Gastroesophageal sphincter (tissue), 4 donors: ENCODE data around the gene TRIM32. TPM values are rescaled to one million over a fixed set of nuclear protein-coding genes. Genes with fewer than 3 reads are reported as not detected.
"Not testable (repeated sequence)": the region's sequence is repeated elsewhere in the genome, so short reads cannot be mapped to it uniquely, and the experiment has no call there.

Experiments used
- ATAC-seq: fragments of 150-250 bp; one replicate; pipeline ENCODE4 v1.9.1; 2016; ENCODE audit warnings: mild to moderate bottlenecking, moderate library complexity
- H3K27ac ChIP-seq, 4 donors: fragments of 200-600 bp; sonication (generic) in 3 of 4; 1 replicate in 3 of 4; 2 replicates in 1 of 4; pipeline ENCODE4 v1.5.1; 2016 to 2019
- H3K27me3 ChIP-seq: fragments of 200-600 bp; sonication (generic); one replicate; pipeline ENCODE4 v1.5.1; 2019
- H3K36me3 ChIP-seq, 2 donors: fragments of 200-600 bp; sonication (generic); one replicate each; pipeline ENCODE4 v1.5.1; 2019; ENCODE audit warnings: control low read depth in 1 of 2
- H3K4me1 ChIP-seq, 3 donors: fragments of 200-600 bp; sonication (generic); 1 replicate in 2 of 3; 2 replicates in 1 of 3; pipeline ENCODE4 v1.5.1; 2016 to 2019; ENCODE audit warnings: control low read depth in 2 of 3
- H3K4me3 ChIP-seq, 2 donors: fragments of 200-600 bp; sonication (generic); one replicate each; pipeline ENCODE4 v1.5.1; 2019; ENCODE audit warnings: mild to moderate bottlenecking in 1 of 2, moderate library complexity in 1 of 2
- H3K9me3 ChIP-seq, 3 donors: fragments of 200-600 bp; sonication (generic); one replicate each; pipeline ENCODE4 v1.5.1; 2017 to 2019; ENCODE audit warnings: control low read depth in 2 of 3
- EP300 ChIP-seq: sonication (generic); formaldehyde crosslinking; IDR thresholded peaks from one replicate; pipeline ENCODE4 v1.6.1; 2017; ENCODE audit warnings: antibody characterized with exemption, mild to moderate bottlenecking
- POLR2A ChIP-seq, 2 donors: fragments of 450-650 bp; IDR thresholded peaks; one replicate each; pipeline ENCODE4 v1.6.1; 2017; ENCODE audit warnings: antibody characterized with exemption in 2 of 2, mild to moderate bottlenecking in 2 of 2, moderate library complexity in 1 of 2
- POLR2AphosphoS5 ChIP-seq: sonication (generic); formaldehyde crosslinking; IDR thresholded peaks from one replicate; pipeline ENCODE4 v1.6.1; 2017; ENCODE audit warnings: antibody characterized with exemption
- WGBS, 2 donors: methylation state at CpG; one replicate each; pipeline ENCODE4 v1.1.5; 2018; ENCODE audit warnings: low coverage in 1 of 2; 5-methylcytosine and 5-hydroxymethylcytosine counted together
- total RNA-seq, 4 donors: library from RNA; depleted of rRNA; stranded (reverse); fragments of >200 nt; gene quantifications; one replicate each; pipeline ENCODE4 v1.1.0, GENCODE V29; 2016
- TF ChIP-seq, protein P1 (sequence below), 4 experiments: fragments of 200-600 bp in 2 of 4; fragments of 450-650 bp in 2 of 4; sonication (generic) in 1 of 4; IDR thresholded peaks; one replicate each; pipeline ENCODE4 v1.5.1; 2017 to 2019; ENCODE audit warnings: antibody characterized with exemption in 4 of 4, mild to moderate bottlenecking in 2 of 4, moderate library complexity in 2 of 4

TRIM32 gene
- total RNA-seq, 4 donors from 2014 or later = 18.5 to 25.7 (median 23.1) TPM

GRCh38 chr9:116687754-116688135 lies 640 bp downstream of the TRIM32 start:
- H3K4me3 ChIP-seq = peak overlapping the region; percentile 55 to 81
- WGBS, 2 donors = 2 to 11% methylated on average over 7 of the region's 7 CpGs
- H3K36me3 ChIP-seq = no peaks in the 10 kb centered on the region
- H3K27ac ChIP-seq = peak overlapping the region in 3 of 4 donors; percentile 86 to 88 (median 88)
- TF ChIP-seq, protein P1, sequence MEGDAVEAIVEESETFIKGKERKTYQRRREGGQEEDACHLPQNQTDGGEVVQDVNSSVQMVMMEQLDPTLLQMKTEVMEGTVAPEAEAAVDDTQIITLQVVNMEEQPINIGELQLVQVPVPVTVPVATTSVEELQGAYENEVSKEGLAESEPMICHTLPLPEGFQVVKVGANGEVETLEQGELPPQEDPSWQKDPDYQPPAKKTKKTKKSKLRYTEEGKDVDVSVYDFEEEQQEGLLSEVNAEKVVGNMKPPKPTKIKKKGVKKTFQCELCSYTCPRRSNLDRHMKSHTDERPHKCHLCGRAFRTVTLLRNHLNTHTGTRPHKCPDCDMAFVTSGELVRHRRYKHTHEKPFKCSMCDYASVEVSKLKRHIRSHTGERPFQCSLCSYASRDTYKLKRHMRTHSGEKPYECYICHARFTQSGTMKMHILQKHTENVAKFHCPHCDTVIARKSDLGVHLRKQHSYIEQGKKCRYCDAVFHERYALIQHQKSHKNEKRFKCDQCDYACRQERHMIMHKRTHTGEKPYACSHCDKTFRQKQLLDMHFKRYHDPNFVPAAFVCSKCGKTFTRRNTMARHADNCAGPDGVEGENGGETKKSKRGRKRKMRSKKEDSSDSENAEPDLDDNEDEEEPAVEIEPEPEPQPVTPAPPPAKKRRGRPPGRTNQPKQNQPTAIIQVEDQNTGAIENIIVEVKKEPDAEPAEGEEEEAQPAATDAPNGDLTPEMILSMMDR (IDR thresholded peaks at IDR 0.05) = no peak
- TF ChIP-seq POLR2A (IDR thresholded peaks at IDR 0.05) = no peak
- no peak for TF ChIP-seq POLR2AphosphoS5
- no peak for TF ChIP-seq EP300
- no peaks in the 10 kb centered on the region for H3K9me3 ChIP-seq
- peaks cover 8 to 63% (median 14%) of the 10 kb centered on the region in 3 donors for H3K4me1 ChIP-seq
- ATAC-seq = peak; percentile 10
- no peaks in the 10 kb centered on the region for H3K27me3 ChIP-seq

- no peak for TF ChIP-seq POLR2A (IDR thresholded peaks at IDR 0.05)
- no peak for TF ChIP-seq POLR2AphosphoS5
- TF ChIP-seq, protein P1 (IDR thresholded peaks at IDR 0.05) = no peak
- no peak for TF ChIP-seq EP300
- ATAC-seq = no peak
- Histone ChIP-seq H3K4me1 (peaks cover 12 to 75% (median 25%) of the 10 kb centered on the region in 3 donors), H3K36me3 (no peaks in the 10 kb centered on the region), H3K9me3 (no peaks in the 10 kb centered on the region), H3K27me3 (no peaks in the 10 kb centered on the region), H3K27ac (no peak overlapping the region), H3K4me3 (peak overlapping the region in 1 of 2 donors; percentile 81)
- 74 to 79% methylated on average over 2 to 3 of the region's 3 CpGs for WGBS, 2 donors
These were observed 1.8 kb downstream of the TRIM32 start for GRCh38 chr9:116688806-116689485.

GRCh38 chr9:116689486-116690032 lies 2.5 kb downstream of the TRIM32 start:
- Histone ChIP-seq H3K4me3 (no peak overlapping the region), H3K4me1 (peaks cover 12 to 77% (median 26%) of the 10 kb centered on the region in 3 donors), H3K27ac (no peak overlapping the region), H3K9me3 (no peaks in the 10 kb centered on the region), H3K36me3 (no peaks in the 10 kb centered on the region), H3K27me3 (no peaks in the 10 kb centered on the region)
- 92 to 100% methylated on average over 2 of the region's 3 CpGs for WGBS, 2 donors
- ATAC-seq = no peak
- TF ChIP-seq, protein P1 (IDR thresholded peaks at IDR 0.05) = no peak
- TF ChIP-seq EP300 (no peak), POLR2AphosphoS5 (no peak), POLR2A (IDR thresholded peaks at IDR 0.05) (no peak)

DNA sequence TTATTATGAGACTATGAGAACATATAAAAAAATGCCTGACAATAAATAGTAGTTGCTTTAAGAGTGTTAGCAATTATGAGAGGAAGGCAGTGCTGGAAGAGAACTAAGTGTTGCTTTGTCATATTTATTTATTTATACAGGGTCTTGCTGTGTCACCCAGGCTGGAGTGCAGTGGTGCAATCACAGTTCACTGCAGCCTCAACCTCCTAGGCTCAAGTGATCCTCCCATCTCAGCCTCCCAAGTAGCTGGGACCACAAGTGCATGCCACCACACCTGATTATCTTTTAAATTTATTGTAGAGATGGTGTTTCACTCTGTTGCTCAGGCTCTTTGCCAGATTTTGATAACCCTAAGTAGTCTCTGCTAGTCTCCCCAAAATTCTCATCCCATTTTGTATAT lies 3.7 kb downstream of the TRIM32 start:
- H3K4me1 ChIP-seq = peaks cover 12 to 87% (median 26%) of the 10 kb centered on the region in 3 donors
- H3K27me3 ChIP-seq, H3K27ac ChIP-seq, ATAC-seq, H3K4me3 ChIP-seq, H3K36me3 ChIP-seq, H3K9me3 ChIP-seq: not testable (repeated sequence)

- peaks cover 10 to 81% (median 21%) of the 10 kb centered on the region in 3 donors for H3K4me1 ChIP-seq
- 48 to 77% methylated on average over 3 of the region's 3 CpGs for WGBS, 2 donors
These were observed 4.5 kb downstream of the TRIM32 start for GRCh38 chr9:116691607-116692006.

More at GRCh38 chr9:116691607-116692006, 4.5 kb downstream of the TRIM32 start:
- no peak overlapping the region for H3K27ac ChIP-seq
- no peaks in the 10 kb centered on the region for H3K36me3 ChIP-seq
- no peaks in the 10 kb centered on the region for H3K27me3 ChIP-seq
- ATAC-seq = no peak
- H3K4me3 ChIP-seq = no peak overlapping the region
- no peaks in the 10 kb centered on the region for H3K9me3 ChIP-seq
- TF ChIP-seq POLR2A (IDR thresholded peaks at IDR 0.05) (no peak), EP300 (no peak), POLR2AphosphoS5 (no peak)
- TF ChIP-seq, protein P1 (IDR thresholded peaks at IDR 0.05) = no peak
